Bronchial epithelial cell (primary cell): Measurements from ENCODE around the gene TMEM255B. TPM values are rescaled to one million over a fixed set of nuclear protein-coding genes. Genes with fewer than 3 reads are reported as not detected.
A peak's percentile ranks its signal among the peaks of the same experiment; 100 is the strongest.

Experiments used
- DNase-seq: peaks from one replicate; pipeline ENCODE4 v3.0.0-alpha.2; 2010; ENCODE audit warnings: low read depth
- FAIRE-seq: peaks from 2 replicates; lab custom pipeline; 2011; peaks lifted over from hg19 to GRCh38; lab: Jason Lieb, UNC
- H3K27me3 ChIP-seq: 2 replicates; pipeline ENCODE4 v1.5.1; 2011; ENCODE audit warnings: low read length; ENCODE audit not compliant: control insufficient read depth, insufficient read depth
- H3K36me3 ChIP-seq: 2 replicates; pipeline ENCODE4 v1.5.1; 2011; ENCODE audit warnings: low read length; ENCODE audit not compliant: control insufficient read depth, insufficient read depth
- H3K4me3 ChIP-seq: 2 replicates; pipeline ENCODE4 v1.5.1; 2011; ENCODE audit warnings: mild to moderate bottlenecking, low read depth, low read length, control low read depth
- total RNA-seq: library from RNA; depleted of rRNA; stranded (reverse); fragments of >200 nt; gene quantifications from 2 replicates; pipeline ENCODE4 v1.2.1, GENCODE V29; 2014
- TF ChIP-seq, protein P1 (sequence below): IDR thresholded peaks from 2 replicates; pipeline ENCODE4 v1.5.1; 2011; ENCODE audit warnings: mild to moderate bottlenecking, moderate library complexity, low read length, control low read depth, inconsistent platforms; ENCODE audit not compliant: insufficient read depth, severe bottlenecking

TMEM255B gene
- total RNA-seq, 1 donor from 2014 or later: 5.3 TPM

DNA sequence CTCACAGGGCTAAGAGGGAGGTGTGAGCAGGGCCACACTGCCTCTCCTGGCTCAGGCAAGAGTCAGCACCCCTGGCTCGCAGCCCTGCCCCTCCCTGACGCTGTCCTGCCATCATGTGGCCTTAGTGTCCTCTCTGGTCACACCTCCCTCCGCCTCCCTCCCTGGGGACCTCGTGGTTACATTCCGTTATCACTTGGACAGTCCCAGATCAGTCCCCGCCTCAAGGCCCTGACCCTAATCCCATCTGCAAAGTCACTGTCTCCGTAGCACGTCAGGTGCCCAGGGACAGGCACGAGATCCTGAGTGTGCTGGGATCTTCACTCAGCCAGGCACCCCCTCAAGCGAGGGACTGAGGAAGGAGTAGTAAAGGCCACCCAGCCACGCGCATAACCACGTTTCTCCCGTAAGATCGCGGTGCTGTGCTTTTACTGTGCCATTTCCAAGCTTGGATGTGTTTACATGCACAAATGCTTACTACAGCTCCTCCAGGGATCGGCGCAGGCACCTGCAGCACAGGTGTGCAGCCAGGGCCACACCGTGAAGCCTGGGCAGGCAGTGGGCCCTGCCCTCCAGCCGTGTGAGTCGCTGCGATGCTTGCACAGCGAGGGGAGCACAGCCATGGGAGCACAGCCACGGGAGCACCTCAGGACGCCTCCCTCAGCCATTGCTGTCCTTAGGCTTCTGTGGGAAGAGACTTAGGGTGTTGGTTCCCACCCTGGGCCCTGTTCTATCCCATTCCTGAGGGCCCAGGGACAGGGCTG is 10.7 kb upstream of the TMEM255B start:
- Histone ChIP-seq H3K4me3 (no peak overlapping the region), H3K27me3 (no peaks in the 10 kb centered on the region), H3K36me3 (no peaks in the 10 kb centered on the region)
- TF ChIP-seq, protein P1, sequence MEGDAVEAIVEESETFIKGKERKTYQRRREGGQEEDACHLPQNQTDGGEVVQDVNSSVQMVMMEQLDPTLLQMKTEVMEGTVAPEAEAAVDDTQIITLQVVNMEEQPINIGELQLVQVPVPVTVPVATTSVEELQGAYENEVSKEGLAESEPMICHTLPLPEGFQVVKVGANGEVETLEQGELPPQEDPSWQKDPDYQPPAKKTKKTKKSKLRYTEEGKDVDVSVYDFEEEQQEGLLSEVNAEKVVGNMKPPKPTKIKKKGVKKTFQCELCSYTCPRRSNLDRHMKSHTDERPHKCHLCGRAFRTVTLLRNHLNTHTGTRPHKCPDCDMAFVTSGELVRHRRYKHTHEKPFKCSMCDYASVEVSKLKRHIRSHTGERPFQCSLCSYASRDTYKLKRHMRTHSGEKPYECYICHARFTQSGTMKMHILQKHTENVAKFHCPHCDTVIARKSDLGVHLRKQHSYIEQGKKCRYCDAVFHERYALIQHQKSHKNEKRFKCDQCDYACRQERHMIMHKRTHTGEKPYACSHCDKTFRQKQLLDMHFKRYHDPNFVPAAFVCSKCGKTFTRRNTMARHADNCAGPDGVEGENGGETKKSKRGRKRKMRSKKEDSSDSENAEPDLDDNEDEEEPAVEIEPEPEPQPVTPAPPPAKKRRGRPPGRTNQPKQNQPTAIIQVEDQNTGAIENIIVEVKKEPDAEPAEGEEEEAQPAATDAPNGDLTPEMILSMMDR: no peak
- FAIRE-seq (no peak), DNase-seq (no peak)

- Histone ChIP-seq H3K36me3 (no peaks in the 10 kb centered on the region), H3K27me3 (no peaks in the 10 kb centered on the region), H3K4me3 (no peak overlapping the region)
- FAIRE-seq (no peak), DNase-seq (no peak)
- TF ChIP-seq, protein P1: no peak
Measured at GRCh38 chr13:113748862-113749451, 10.1 kb upstream of the TMEM255B start.

- no peaks in the 10 kb centered on the region for H3K27me3 ChIP-seq
- no peak for DNase-seq
- H3K4me3 ChIP-seq: no peak overlapping the region
- no peak for FAIRE-seq
- H3K36me3 ChIP-seq: no peaks in the 10 kb centered on the region
- TF ChIP-seq, protein P1: no peak
Measured at GRCh38 chr13:113749507-113749906, 9.5 kb upstream of the TMEM255B start.

DNA sequence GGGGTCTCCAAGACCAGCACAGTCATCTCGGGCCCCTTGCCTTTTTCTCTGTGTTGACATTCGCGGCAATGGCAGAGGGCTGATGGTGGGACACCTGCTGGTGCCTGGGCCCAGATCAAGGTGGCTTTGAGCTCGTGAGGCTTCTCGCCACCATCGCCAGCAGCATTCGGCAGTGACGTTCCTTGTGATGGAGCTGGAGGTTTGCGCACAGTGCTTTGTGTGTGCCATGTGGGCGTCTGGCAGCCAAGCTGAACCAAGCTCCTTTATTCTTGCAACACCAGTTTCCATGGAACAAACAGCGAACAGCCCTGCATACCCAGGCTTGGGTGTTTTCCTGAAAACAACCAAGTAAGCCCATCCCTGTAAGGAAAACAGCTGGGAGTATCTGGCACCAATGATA is 9.1 kb upstream of the TMEM255B start:
- H3K4me3 ChIP-seq: no peak overlapping the region
- no peak for FAIRE-seq
- TF ChIP-seq, protein P1: no peak
- H3K36me3 ChIP-seq: no peaks in the 10 kb centered on the region
- no peak for DNase-seq
- H3K27me3 ChIP-seq: no peaks in the 10 kb centered on the region

GRCh38 chr13:113750554-113751399 is 8.2 kb upstream of the TMEM255B start:
- FAIRE-seq (peak; percentile 100), DNase-seq (no peak)
- H3K27me3 ChIP-seq: no peaks in the 10 kb centered on the region
- no peak overlapping the region for H3K4me3 ChIP-seq
- no peaks in the 10 kb centered on the region for H3K36me3 ChIP-seq
- TF ChIP-seq, protein P1: no peak
